Bone marrow (tissue), 2 donors: ENCODE data around the gene FBH1.
"Not testable (repeated sequence)": the region's sequence is repeated elsewhere in the genome, so short reads cannot be mapped to it uniquely, and the experiment has no call there.

Source experiments
- DNase-seq, 2 donors: peaks; one replicate each; lab custom pipeline; 2025; lab: John Stamatoyannopoulos, UW

FBH1 gene

GRCh38 chr10:5903563-5903962 is 13.5 kb downstream of the FBH1 start:
- DNase-seq, result no peak

- no peak for DNase-seq
Observed at GRCh38 chr10:5904227-5904626, 14.2 kb downstream of the FBH1 start.

- DNase-seq, result no peak
Observed at GRCh38 chr10:5905854-5906507, 15.9 kb downstream of the FBH1 start.

- no peak for DNase-seq
Observed at GRCh38 chr10:5906651-5907050, 16.6 kb downstream of the FBH1 start.

- not testable (repeated sequence) for DNase-seq
Observed at GRCh38 chr10:5908676-5909075, 18.6 kb downstream of the FBH1 start.

- no peak for DNase-seq
Observed at GRCh38 chr10:5910323-5911100, 20.5 kb downstream of the FBH1 start.

GRCh38 chr10:5911670-5912069 is 21.6 kb downstream of the FBH1 start:
- DNase-seq, result no peak

- DNase-seq, result no peak
Observed at GRCh38 chr10:5913736-5914135, 23.7 kb downstream of the FBH1 start.

GRCh38 chr10:5915451-5915850 is 25.4 kb downstream of the FBH1 start:
- DNase-seq, result no peak

GRCh38 chr10:5917305-5917704 is 27.3 kb downstream of the FBH1 start:
- no peak for DNase-seq

GRCh38 chr10:5918763-5919162 is 28.7 kb downstream of the FBH1 start:
- no peak for DNase-seq

- DNase-seq, result no peak
Observed at GRCh38 chr10:5919568-5919967, 29.5 kb downstream of the FBH1 start.

GRCh38 chr10:5921746-5922145 is 31.7 kb downstream of the FBH1 start:
- DNase-seq, result no peak

- DNase-seq, result no peak
Observed at GRCh38 chr10:5924889-5925288, 34.8 kb downstream of the FBH1 start.

- no peak for DNase-seq
Observed at GRCh38 chr10:5927306-5927705, 37.3 kb downstream of the FBH1 start.

- no peak for DNase-seq
Observed at GRCh38 chr10:5929442-5929841, 39.4 kb downstream of the FBH1 start.

GRCh38 chr10:5930272-5930671 is 40.2 kb downstream of the FBH1 start:
- no peak for DNase-seq

GRCh38 chr10:5932345-5932744 is 42.3 kb downstream of the FBH1 start:
- no peak for DNase-seq

GRCh38 chr10:5933909-5934546 is 44.0 kb downstream of the FBH1 start:
- DNase-seq, result no peak

GRCh38 chr10:5935628-5936027 is 45.6 kb downstream of the FBH1 start:
- no peak for DNase-seq

- DNase-seq, result no peak
Observed at GRCh38 chr10:5937016-5937415, 47.0 kb downstream of the FBH1 start.

- DNase-seq, result no peak
Observed at GRCh38 chr10:5938291-5938690, 48.2 kb downstream of the FBH1 start.

- no peak for DNase-seq
Observed at GRCh38 chr10:5940807-5941218, 50.8 kb downstream of the FBH1 start.
